Fibroblast of the aortic adventitia (primary cell): ENCODE data around the gene TOLLIP. TPM values are rescaled to one million over a fixed set of nuclear protein-coding genes. Genes with fewer than 3 reads are reported as not detected.
A peak's percentile ranks its signal among the peaks of the same experiment; 100 is the strongest.

ENCODE experiments used
- DNase-seq: peaks from one replicate; pipeline ENCODE4 v3.0.0-alpha.2; 2010; ENCODE audit warnings: low read depth
- H3K4me3 ChIP-seq: 2 replicates; pipeline ENCODE4 v1.5.1; 2011; ENCODE audit warnings: low read depth, mild to moderate bottlenecking, control low read depth, low read length, moderate library complexity
- total RNA-seq: library from RNA; depleted of rRNA; stranded (reverse); fragments of >200 nt; gene quantifications from 2 replicates; pipeline ENCODE4 v1.2.3, GENCODE V29; 2012; ENCODE audit warnings: low replicate concordance
- TF ChIP-seq, protein P1 (sequence below): IDR thresholded peaks from 2 replicates; pipeline ENCODE4 v1.5.1; 2011; ENCODE audit warnings: mild to moderate bottlenecking, low read length, control low read depth, inconsistent platforms; ENCODE audit not compliant: insufficient read depth

TOLLIP gene
- total RNA-seq, 1 donor = 25.4 TPM

DNA sequence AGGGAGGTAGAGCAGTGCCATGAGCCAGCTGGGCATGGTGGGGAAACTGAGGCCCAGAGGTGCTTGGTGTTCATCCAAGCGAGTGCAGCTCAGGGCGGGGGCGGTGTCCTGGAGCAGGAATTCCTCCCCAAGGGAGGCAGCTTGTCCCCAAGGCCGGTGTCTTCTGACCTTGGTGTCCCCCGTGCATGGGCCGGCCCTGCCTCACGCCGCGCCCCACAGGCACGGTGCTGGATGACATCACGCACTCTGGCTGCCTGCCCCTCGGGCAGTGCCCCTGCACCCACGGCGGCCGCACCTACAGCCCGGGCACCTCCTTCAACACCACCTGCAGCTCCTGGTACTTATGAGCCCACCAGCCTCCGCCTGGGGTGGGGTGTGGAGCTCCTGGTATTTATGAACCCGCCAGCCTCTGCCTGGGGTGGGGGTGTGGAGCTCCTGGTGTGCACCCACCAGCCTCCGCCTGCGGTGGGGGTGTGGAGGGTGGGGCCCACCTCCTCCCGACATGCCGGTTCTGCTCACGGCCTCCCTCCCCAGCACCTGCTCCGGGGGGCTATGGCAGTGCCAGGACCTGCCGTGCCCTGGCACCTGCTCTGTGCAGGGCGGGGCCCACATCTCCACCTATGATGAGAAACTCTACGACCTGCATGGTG is 79.8 kb downstream of the TOLLIP start:
- DNase-seq = no peak
- no peak overlapping the region for H3K4me3 ChIP-seq
- TF ChIP-seq, protein P1, sequence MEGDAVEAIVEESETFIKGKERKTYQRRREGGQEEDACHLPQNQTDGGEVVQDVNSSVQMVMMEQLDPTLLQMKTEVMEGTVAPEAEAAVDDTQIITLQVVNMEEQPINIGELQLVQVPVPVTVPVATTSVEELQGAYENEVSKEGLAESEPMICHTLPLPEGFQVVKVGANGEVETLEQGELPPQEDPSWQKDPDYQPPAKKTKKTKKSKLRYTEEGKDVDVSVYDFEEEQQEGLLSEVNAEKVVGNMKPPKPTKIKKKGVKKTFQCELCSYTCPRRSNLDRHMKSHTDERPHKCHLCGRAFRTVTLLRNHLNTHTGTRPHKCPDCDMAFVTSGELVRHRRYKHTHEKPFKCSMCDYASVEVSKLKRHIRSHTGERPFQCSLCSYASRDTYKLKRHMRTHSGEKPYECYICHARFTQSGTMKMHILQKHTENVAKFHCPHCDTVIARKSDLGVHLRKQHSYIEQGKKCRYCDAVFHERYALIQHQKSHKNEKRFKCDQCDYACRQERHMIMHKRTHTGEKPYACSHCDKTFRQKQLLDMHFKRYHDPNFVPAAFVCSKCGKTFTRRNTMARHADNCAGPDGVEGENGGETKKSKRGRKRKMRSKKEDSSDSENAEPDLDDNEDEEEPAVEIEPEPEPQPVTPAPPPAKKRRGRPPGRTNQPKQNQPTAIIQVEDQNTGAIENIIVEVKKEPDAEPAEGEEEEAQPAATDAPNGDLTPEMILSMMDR = no peak

DNA sequence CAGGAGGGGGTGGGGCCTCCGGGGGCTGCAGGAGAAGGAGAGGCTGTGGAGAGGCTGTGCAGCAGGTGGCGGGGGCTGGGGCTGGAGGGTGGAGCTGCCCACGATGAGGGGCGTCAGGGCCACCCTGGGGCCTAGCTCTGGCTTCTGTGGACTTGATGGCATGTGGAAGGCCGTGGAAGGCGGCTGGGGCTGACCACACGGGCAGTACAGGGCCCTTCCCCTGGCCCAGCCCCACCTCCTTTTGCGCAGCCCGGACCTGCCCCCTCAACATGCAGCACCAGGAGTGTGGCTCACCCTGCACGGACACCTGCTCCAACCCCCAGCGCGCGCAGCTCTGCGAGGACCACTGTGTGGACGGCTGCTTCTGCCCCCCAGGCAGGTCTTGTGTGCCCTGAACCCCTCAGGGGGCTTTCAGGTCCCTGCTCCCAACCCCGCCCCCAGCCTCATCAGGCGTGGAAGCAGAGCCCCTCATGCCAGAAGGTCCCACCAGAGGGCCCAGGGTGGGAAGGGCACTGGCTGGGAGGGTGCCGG is 80.4 kb downstream of the TOLLIP start:
- no peak for DNase-seq
- H3K4me3 ChIP-seq = no peak overlapping the region
- TF ChIP-seq, protein P1 = no peak

DNA sequence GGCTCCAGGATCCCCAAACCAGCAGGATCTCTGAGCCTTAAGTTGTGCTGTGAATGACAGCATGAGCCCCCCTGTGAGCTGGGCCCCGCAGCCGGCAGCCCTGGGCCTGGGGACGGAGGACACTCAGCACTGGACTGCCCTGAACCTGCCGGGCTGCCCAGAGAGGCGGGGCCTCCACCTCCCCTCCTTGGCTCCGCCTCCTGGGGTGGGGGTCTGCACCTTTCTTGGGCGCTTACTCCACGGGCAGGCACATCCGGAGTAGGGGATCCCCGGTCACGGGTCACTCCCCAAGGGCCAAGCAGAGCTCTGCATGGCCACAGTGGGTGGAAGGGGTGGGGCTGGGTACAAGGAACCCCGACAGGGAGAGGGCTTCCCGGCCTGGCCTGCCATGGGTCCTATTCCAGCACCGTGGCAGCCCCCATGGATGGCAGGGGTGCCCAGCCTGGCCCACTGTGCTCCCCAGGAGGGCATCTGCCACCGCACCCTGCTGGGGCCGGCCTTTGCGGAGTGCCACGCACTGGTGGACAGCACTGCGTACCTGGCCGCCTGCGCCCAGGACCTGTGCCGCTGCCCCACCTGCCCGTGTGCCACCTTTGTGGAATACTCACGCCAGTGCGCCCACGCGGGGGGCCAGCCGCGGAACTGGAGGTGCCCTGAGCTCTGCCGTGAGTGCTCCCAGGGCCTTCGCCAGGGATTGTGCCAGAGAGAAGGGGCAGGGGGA is 81.2 kb downstream of the TOLLIP start:
- TF ChIP-seq, protein P1 = no peak
- H3K4me3 ChIP-seq = no peak overlapping the region
- no peak for DNase-seq

DNA sequence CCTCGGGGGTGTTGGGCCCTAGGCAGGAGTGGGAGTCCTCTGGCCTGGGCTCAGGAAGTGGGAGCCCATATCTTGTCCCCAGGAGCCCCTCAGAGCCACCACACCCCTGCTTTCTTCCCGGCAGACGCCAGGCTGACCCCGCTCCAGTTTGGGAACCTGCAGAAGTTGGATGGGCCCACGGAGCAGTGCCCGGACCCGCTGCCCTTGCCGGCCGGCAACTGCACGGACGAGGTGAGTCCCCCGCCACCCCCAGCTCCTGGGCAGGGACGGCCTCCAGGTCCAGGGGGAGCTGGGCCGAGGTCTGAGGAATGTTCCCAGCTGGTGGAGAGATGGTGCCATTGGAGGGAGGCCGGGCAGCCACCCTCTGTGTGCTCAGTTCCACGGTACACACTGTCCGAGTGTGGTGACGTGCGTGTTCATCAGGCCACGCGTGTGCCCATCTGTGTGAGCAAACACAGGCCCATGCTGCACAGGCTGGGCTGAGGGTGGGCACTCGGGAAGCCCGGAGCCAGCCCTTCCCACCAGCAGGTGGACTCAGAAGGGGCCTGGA is 81.8 kb downstream of the TOLLIP start:
- no peak overlapping the region for H3K4me3 ChIP-seq
- TF ChIP-seq, protein P1 = no peak
- DNase-seq = no peak

DNA sequence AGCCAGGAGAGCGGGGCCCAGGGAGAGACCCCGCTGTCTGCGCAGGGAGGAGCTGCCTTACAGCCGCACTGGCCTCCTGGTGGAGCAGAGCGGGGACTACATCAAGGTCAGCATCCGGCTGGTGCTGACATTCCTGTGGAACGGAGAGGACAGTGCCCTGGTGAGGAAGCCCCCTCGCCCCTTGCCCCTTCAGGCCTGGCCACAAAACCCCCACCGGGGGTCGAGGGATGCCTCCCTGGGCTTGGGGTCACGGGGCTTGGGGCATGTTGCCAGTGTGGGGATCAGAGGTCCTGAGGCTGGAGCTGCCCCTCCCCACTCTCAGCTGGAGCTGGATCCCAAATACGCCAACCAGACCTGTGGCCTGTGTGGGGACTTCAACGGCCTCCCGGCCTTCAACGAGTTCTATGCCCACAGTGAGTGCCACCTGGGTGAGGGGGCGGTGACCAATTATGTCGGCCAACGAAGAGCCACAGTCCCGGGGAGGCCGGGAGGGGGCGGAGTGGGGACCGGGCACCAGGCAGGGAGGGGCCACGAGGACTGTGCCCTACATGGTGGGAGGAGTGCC is 82.4 kb downstream of the TOLLIP start:
- H3K4me3 ChIP-seq = no peak overlapping the region
- DNase-seq = no peak
- TF ChIP-seq, protein P1 = peak; percentile 38

DNA sequence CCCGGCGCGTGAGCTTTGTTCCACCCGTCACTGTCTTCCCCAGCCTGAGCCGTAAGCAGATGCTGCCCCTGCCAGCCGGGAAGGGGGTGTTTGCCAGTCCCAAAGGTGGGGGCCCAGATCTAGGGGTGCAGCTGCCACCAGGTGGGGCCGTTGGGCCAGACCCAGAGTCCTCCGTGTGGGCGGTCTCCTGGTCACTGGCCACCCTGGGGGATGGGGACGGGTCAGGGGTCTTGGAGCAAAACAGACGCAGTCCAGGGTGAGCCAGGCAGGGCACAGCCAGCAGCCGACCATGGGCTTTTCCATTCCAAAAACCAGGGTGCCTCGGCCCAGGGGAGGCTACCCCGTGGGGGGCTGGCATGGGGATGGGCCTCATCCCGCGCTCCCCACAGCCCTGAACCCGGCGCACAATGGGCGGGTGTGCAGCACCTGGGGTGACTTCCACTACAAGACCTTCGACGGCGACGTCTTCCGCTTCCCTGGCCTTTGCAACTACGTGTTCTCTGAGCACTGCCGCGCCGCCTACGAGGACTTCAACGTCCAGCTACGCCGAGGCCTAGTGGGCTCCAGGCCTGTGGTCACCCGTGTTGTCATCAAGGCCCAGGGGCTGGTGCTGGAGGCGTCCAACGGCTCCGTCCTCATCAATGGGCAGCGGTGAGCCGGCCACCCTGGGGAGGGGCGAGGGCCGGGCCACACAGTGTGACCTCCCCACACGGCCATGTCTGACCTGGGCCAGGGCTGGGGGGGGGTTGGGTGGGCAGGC is 83.0 kb downstream of the TOLLIP start:
- TF ChIP-seq, protein P1 = no peak
- H3K4me3 ChIP-seq = no peak overlapping the region
- DNase-seq = no peak
